ENCODE measurements around the gene ALX3. TPM values are rescaled to one million over a fixed set of nuclear protein-coding genes. Genes with fewer than 3 reads are reported as not detected.

The ALX3 gene
- total RNA-seq, 1 experiment from 2014 or later, result 0.15 TPM

GRCh38 chr1:110091791-110092190 lies 21.3 kb upstream of the ALX3 start (continued):
- TF ChIP-seq, protein P1, sequence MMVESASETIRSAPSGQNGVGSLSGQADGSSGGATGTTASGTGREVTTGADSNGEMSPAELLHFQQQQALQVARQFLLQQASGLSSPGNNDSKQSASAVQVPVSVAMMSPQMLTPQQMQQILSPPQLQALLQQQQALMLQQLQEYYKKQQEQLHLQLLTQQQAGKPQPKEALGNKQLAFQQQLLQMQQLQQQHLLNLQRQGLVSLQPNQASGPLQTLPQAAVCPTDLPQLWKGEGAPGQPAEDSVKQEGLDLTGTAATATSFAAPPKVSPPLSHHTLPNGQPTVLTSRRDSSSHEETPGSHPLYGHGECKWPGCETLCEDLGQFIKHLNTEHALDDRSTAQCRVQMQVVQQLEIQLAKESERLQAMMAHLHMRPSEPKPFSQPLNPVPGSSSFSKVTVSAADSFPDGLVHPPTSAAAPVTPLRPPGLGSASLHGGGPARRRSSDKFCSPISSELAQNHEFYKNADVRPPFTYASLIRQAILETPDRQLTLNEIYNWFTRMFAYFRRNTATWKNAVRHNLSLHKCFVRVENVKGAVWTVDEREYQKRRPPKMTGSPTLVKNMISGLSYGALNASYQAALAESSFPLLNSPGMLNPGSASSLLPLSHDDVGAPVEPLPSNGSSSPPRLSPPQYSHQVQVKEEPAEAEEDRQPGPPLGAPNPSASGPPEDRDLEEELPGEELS (CRISPR knock-in tag; IDR thresholded peaks at IDR 0.05), result no peak
- TF ChIP-seq KAT7 (CRISPR knock-in tag; IDR thresholded peaks at IDR 0.05; ENCODE audit: borderline replicate concordance) (no peak), NR3C1 (CRISPR knock-in tag; conservative IDR thresholded peaks at IDR 0.05; ENCODE audit: low read depth) (no peak)
- TF ChIP-seq, protein P2, sequence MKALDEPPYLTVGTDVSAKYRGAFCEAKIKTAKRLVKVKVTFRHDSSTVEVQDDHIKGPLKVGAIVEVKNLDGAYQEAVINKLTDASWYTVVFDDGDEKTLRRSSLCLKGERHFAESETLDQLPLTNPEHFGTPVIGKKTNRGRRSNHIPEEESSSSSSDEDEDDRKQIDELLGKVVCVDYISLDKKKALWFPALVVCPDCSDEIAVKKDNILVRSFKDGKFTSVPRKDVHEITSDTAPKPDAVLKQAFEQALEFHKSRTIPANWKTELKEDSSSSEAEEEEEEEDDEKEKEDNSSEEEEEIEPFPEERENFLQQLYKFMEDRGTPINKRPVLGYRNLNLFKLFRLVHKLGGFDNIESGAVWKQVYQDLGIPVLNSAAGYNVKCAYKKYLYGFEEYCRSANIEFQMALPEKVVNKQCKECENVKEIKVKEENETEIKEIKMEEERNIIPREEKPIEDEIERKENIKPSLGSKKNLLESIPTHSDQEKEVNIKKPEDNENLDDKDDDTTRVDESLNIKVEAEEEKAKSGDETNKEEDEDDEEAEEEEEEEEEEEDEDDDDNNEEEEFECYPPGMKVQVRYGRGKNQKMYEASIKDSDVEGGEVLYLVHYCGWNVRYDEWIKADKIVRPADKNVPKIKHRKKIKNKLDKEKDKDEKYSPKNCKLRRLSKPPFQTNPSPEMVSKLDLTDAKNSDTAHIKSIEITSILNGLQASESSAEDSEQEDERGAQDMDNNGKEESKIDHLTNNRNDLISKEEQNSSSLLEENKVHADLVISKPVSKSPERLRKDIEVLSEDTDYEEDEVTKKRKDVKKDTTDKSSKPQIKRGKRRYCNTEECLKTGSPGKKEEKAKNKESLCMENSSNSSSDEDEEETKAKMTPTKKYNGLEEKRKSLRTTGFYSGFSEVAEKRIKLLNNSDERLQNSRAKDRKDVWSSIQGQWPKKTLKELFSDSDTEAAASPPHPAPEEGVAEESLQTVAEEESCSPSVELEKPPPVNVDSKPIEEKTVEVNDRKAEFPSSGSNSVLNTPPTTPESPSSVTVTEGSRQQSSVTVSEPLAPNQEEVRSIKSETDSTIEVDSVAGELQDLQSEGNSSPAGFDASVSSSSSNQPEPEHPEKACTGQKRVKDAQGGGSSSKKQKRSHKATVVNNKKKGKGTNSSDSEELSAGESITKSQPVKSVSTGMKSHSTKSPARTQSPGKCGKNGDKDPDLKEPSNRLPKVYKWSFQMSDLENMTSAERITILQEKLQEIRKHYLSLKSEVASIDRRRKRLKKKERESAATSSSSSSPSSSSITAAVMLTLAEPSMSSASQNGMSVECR (CRISPR knock-in tag; IDR thresholded peaks at IDR 0.05; ENCODE audit: borderline replicate concordance), result no peak
- TF ChIP-seq, protein P3, sequence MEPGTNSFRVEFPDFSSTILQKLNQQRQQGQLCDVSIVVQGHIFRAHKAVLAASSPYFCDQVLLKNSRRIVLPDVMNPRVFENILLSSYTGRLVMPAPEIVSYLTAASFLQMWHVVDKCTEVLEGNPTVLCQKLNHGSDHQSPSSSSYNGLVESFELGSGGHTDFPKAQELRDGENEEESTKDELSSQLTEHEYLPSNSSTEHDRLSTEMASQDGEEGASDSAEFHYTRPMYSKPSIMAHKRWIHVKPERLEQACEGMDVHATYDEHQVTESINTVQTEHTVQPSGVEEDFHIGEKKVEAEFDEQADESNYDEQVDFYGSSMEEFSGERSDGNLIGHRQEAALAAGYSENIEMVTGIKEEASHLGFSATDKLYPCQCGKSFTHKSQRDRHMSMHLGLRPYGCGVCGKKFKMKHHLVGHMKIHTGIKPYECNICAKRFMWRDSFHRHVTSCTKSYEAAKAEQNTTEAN (CRISPR knock-in tag; IDR thresholded peaks at IDR 0.05), result no peak

GRCh38 chr1:110091381-110091780 lies 20.9 kb upstream of the ALX3 start:
- H3K9me3 Mint-ChIP-seq, result no peaks in the 10 kb centered on the region
- no peaks in the 10 kb centered on the region for H3K36me3 Mint-ChIP-seq
- H3K4me3 Mint-ChIP-seq, result no peak overlapping the region
- DNase-seq (ENCODE audit: low spot score), result no peak
- no peak for ATAC-seq
- no peak overlapping the region for H3K27ac Mint-ChIP-seq
- peaks cover 11% of the 10 kb centered on the region for H3K4me1 Mint-ChIP-seq
- peaks cover 21% of the 10 kb centered on the region for H3K27me3 Mint-ChIP-seq (ENCODE audit: low read depth)
- POLR2A ChIA-PET, result interaction anchor here (1.2 kb wide), 1 partner anchor 15 kb away, joined by 3 read pairs; no protein-coding TSS in a partner anchor
- CTCF ChIA-PET, result interaction anchor here (0.7 to 6.4 kb wide), 11 partner anchors 10 to 221 kb away, joined by 3 to 291 read pairs (median 6); partner anchors contain the start of genes AHCYL1, ALX3 and UBL4B
- TF ChIP-seq MXD4 (CRISPR knock-in tag; IDR thresholded peaks at IDR 0.05; ENCODE audit: borderline replicate concordance) (no peak), NR1H2 (CRISPR knock-in tag; IDR thresholded peaks at IDR 0.05) (no peak), ZSCAN18 (CRISPR knock-in tag; IDR thresholded peaks at IDR 0.05) (no peak), RORB (CRISPR knock-in tag; IDR thresholded peaks at IDR 0.05) (no peak), ESRRA (CRISPR knock-in tag; IDR thresholded peaks at IDR 0.05; ENCODE audit: borderline replicate concordance) (no peak), JAZF1 (CRISPR knock-in tag; IDR thresholded peaks at IDR 0.05) (no peak), FOXP1 (CRISPR knock-in tag; IDR thresholded peaks at IDR 0.05; ENCODE audit: borderline replicate concordance) (no peak), IRF1 (CRISPR knock-in tag; IDR thresholded peaks at IDR 0.05) (no peak), ZNF263 (CRISPR knock-in tag; IDR thresholded peaks at IDR 0.05; ENCODE audit: low read depth) (no peak), NFE2L1 (CRISPR knock-in tag; IDR thresholded peaks at IDR 0.05) (no peak), ZNF317 (CRISPR knock-in tag; IDR thresholded peaks at IDR 0.05; ENCODE audit: borderline replicate concordance, low read depth) (no peak), ZNF423 (CRISPR knock-in tag; IDR thresholded peaks at IDR 0.05) (no peak), CREM (CRISPR knock-in tag; IDR thresholded peaks at IDR 0.05) (no peak), SMAD4 (CRISPR knock-in tag; IDR thresholded peaks at IDR 0.05) (no peak), FOXK1 (CRISPR knock-in tag; IDR thresholded peaks at IDR 0.05) (no peak), TP53 (CRISPR knock-in tag; IDR thresholded peaks at IDR 0.05) (no peak), TEAD1 (CRISPR knock-in tag; IDR thresholded peaks at IDR 0.05) (no peak)
- TF ChIP-seq, protein P4, sequence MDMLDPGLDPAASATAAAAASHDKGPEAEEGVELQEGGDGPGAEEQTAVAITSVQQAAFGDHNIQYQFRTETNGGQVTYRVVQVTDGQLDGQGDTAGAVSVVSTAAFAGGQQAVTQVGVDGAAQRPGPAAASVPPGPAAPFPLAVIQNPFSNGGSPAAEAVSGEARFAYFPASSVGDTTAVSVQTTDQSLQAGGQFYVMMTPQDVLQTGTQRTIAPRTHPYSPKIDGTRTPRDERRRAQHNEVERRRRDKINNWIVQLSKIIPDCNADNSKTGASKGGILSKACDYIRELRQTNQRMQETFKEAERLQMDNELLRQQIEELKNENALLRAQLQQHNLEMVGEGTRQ (CRISPR knock-in tag; IDR thresholded peaks at IDR 0.05), result no peak
- TF ChIP-seq, protein P5, sequence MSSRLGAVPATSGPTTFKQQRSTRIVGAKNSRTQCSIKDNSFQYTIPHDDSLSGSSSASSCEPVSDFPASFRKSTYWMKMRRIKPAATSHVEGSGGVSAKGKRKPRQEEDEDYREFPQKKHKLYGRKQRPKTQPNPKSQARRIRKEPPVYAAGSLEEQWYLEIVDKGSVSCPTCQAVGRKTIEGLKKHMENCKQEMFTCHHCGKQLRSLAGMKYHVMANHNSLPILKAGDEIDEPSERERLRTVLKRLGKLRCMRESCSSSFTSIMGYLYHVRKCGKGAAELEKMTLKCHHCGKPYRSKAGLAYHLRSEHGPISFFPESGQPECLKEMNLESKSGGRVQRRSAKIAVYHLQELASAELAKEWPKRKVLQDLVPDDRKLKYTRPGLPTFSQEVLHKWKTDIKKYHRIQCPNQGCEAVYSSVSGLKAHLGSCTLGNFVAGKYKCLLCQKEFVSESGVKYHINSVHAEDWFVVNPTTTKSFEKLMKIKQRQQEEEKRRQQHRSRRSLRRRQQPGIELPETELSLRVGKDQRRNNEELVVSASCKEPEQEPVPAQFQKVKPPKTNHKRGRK (CRISPR knock-in tag; IDR thresholded peaks at IDR 0.05; ENCODE audit: borderline replicate concordance), result no peak

Measured in WTC11 (cell line).